Measurements from ENCODE around the gene MED22.
"Not testable (repeated sequence)": the region's sequence is repeated elsewhere in the genome, so short reads cannot be mapped to it uniquely, and the experiment has no call there.

- not testable (repeated sequence) for TF ChIP-seq CTCF (optimal IDR thresholded peaks at IDR 0.05 in 1 of 3, IDR thresholded peaks at IDR 0.05 in 1 of 3, conservative IDR thresholded peaks at IDR 0.05 in 1 of 3; ENCODE audit: extremely low read depth in 1 of 3, insufficient read depth in 2 of 3, low read length in 3 of 3); EZH2 (IDR thresholded peaks at IDR 0.05; ENCODE audit: low read length)
These were observed 29.3 kb upstream of the MED22 start for GRCh38 chr9:133377280-133377679.
